Mesenchymal stem cell (in vitro differentiated cells and primary cell): ENCODE results near the gene GMNN.

ENCODE experiments used
- DNase-seq: peaks from one replicate; pipeline ENCODE4 v3.0.0-alpha.2; 2013
- H2AFZ ChIP-seq: one replicate; pipeline ENCODE4 v1.6.1; 2013; ENCODE audit warnings: low read depth, mild to moderate bottlenecking, control low read depth, inconsistent platforms, low read length, moderate library complexity
- H2AK5ac ChIP-seq: 2 replicates; pipeline ENCODE4 v1.6.1; 2013; ENCODE audit warnings: low read length, moderate library complexity, mild to moderate bottlenecking, inconsistent platforms; ENCODE audit not compliant: severe bottlenecking
- H2BK120ac ChIP-seq: one replicate; pipeline ENCODE4 v1.6.1; 2013; ENCODE audit warnings: low read depth, mild to moderate bottlenecking, inconsistent platforms, low read length, moderate library complexity
- H2BK12ac ChIP-seq, 2 experiments: one replicate each; pipeline ENCODE4 v1.6.1; 2013; ENCODE audit warnings: inconsistent platforms in 2 of 2, low read length in 2 of 2, mild to moderate bottlenecking in 2 of 2, moderate library complexity in 2 of 2, control low read depth in 1 of 2
- H2BK15ac ChIP-seq: one replicate; pipeline ENCODE4 v1.6.1; 2013; ENCODE audit warnings: mild to moderate bottlenecking, low read depth, inconsistent platforms; ENCODE audit not compliant: poor library complexity, severe bottlenecking
- H2BK5ac ChIP-seq: 2 replicates; pipeline ENCODE4 v1.6.1; 2013; ENCODE audit warnings: low read depth, mild to moderate bottlenecking, low read length, control low read depth, inconsistent platforms; ENCODE audit not compliant: poor library complexity, severe bottlenecking
- H3K14ac ChIP-seq, 2 experiments: one replicate each; pipeline ENCODE4 v1.6.1; 2013; ENCODE audit warnings: inconsistent platforms in 2 of 2, low read length in 2 of 2, control low read depth in 1 of 2, mild to moderate bottlenecking in 1 of 2, moderate library complexity in 1 of 2
- H3K18ac ChIP-seq, 2 experiments: one replicate each; pipeline ENCODE4 v1.6.1; 2013; ENCODE audit warnings: inconsistent platforms in 2 of 2, low read length in 2 of 2, control low read depth in 1 of 2, low read depth in 1 of 2, mild to moderate bottlenecking in 1 of 2
- H3K23ac ChIP-seq, 2 experiments: one replicate each; pipeline ENCODE4 v1.6.1; 2013; ENCODE audit warnings: inconsistent platforms in 2 of 2, low read length in 2 of 2, mild to moderate bottlenecking in 2 of 2, moderate library complexity in 2 of 2, control low read depth in 1 of 2
- H3K27ac ChIP-seq: 2 replicates; pipeline ENCODE4 v1.5.1; 2013; ENCODE audit warnings: mild to moderate bottlenecking, moderate library complexity, low read length, control low read depth, inconsistent platforms; ENCODE audit not compliant: poor library complexity, severe bottlenecking
- H3K27me3 ChIP-seq, 2 experiments: 2 replicates each; pipeline versions ENCODE4 v1.6.1 to v1.7.0; 2013; ENCODE audit warnings: low read length in 2 of 2, mild to moderate bottlenecking in 2 of 2, moderate library complexity in 2 of 2, control low read depth in 1 of 2, inconsistent platforms in 1 of 2; ENCODE audit not compliant: control insufficient read depth in 1 of 2, insufficient read depth in 1 of 2
- H3K36me3 ChIP-seq, 2 experiments: 2 replicates each; pipeline versions ENCODE4 v1.6.1 to v1.7.0; 2013; ENCODE audit warnings: low read length in 2 of 2, control low read depth in 1 of 2, inconsistent platforms in 1 of 2, low read depth in 1 of 2, mild to moderate bottlenecking in 1 of 2; ENCODE audit not compliant: insufficient read depth in 2 of 2, control insufficient read depth in 1 of 2
- H3K4ac ChIP-seq, 2 experiments: one replicate each; pipeline ENCODE4 v1.6.1; 2013; ENCODE audit warnings: inconsistent platforms in 2 of 2, low read length in 2 of 2, mild to moderate bottlenecking in 2 of 2, moderate library complexity in 2 of 2, control low read depth in 1 of 2, low read depth in 1 of 2
- H3K4me1 ChIP-seq: 2 replicates; pipeline ENCODE4 v1.6.1; 2013; ENCODE audit warnings: low read depth, low read length, control low read depth; ENCODE audit not compliant: control insufficient read depth, insufficient read depth
- H3K4me2 ChIP-seq: 2 replicates; pipeline ENCODE4 v1.6.1; 2013; ENCODE audit warnings: low read length, mild to moderate bottlenecking, inconsistent platforms; ENCODE audit not compliant: poor library complexity, severe bottlenecking
- H3K4me3 ChIP-seq, 2 experiments: 2 replicates each; pipeline versions ENCODE4 v1.5.1 to v1.7.0; 2013; ENCODE audit warnings: low read length in 2 of 2, mild to moderate bottlenecking in 2 of 2, control low read depth in 1 of 2, low read depth in 1 of 2; ENCODE audit not compliant: insufficient read depth in 1 of 2
- H3K79me1 ChIP-seq: replicated peaks from 2 replicates; pipeline ENCODE4 v1.6.1; 2013; ENCODE audit warnings: mild to moderate bottlenecking, control low read depth, low read length, inconsistent platforms; ENCODE audit not compliant: poor library complexity, severe bottlenecking
- H3K9ac ChIP-seq: 2 replicates; pipeline ENCODE4 v1.7.0; 2013; ENCODE audit warnings: mild to moderate bottlenecking, low read length, moderate library complexity
- H3K9me3 ChIP-seq: 2 replicates; pipeline ENCODE4 v1.7.0; 2013; ENCODE audit warnings: mild to moderate bottlenecking, low read length; ENCODE audit not compliant: control insufficient read depth
- H4K8ac ChIP-seq: one replicate; pipeline ENCODE4 v1.6.1; 2013; ENCODE audit warnings: inconsistent platforms, mild to moderate bottlenecking, low read length, moderate library complexity
- H4K91ac ChIP-seq: one replicate; pipeline ENCODE4 v1.6.1; 2013; ENCODE audit warnings: mild to moderate bottlenecking, low read length, inconsistent platforms
- WGBS: methylation state at CpG from one replicate; pipeline ENCODE4 v1.1.7; 2013; ENCODE audit warnings: mixed read lengths; 5-methylcytosine and 5-hydroxymethylcytosine counted together

Gene GMNN

DNA sequence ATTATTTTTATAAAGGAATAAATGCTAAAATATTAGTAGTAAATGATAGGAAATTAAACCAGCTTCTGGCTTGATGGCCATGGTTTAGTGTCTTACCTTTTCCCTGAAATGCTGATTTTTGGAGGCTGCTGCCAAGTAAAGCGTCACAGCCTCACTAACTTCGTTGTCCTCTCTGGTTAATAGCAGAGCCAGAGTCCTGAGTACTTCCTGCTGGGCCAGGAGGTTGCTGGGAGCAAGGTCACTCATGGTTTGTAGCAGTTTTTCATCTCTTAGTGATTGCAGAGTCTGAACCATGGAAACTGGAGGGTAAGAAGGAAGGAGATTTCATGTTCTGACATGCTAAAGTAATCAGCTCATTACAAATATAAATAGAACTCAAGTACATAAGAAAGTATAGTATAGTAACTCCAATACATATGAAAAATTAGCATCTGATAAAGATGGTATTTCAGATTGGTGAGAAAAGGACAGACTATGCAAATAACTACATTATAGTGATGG lies 50.4 kb downstream of the GMNN start:
- Histone ChIP-seq H3K4me3 (no peak overlapping the region), H2BK120ac (no peak overlapping the region), H4K91ac (no peak overlapping the region), H3K4ac (no peak overlapping the region), H3K4me2 (no peak overlapping the region), H2BK12ac (peak overlapping the region in 1 of 2 experiments; percentile 6), H3K23ac (no peak overlapping the region), H3K27ac (no peak overlapping the region), H3K18ac (no peak overlapping the region), H3K9ac (no peak overlapping the region), H3K79me1 (no peaks in the 10 kb centered on the region), H3K14ac (no peak overlapping the region), H2AK5ac (no peak overlapping the region), H3K9me3 (no peaks in the 10 kb centered on the region), H3K4me1 (peaks cover 6% of the 10 kb centered on the region), H4K8ac (no peak overlapping the region), H2AFZ (no peak overlapping the region), H2BK15ac (no peak overlapping the region), H3K36me3 (peaks cover 0 to 36% of the 10 kb centered on the region in 2 experiments), H3K27me3 (no peaks in the 10 kb centered on the region), H2BK5ac (no peak overlapping the region)
- WGBS, result 56% methylated on average over 2 of the region's 2 CpGs
- no peak for DNase-seq

DNA sequence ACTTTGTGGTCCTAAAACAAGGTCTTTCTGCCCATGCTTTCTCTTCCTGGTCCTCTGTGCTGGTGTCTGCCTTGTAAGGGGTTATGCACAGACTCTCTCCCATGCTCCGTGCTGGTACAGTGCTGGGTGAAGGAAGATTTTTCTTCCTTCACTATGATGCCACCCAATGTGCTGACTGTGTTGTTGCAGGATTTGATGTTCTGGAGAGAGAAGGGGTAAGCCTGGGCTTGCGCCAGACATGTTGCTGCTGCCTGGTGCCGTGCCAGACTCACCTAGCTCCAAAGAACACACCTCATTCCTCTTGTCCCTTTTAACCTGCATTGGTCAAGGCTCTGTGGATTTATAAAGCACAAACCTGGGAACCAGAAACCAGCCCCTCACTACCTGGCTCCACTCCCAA lies 52.4 kb downstream of the GMNN start:
- H3K27me3 ChIP-seq, result no peaks in the 10 kb centered on the region
- H4K8ac ChIP-seq, result peak overlapping the region; percentile 28
- H3K79me1 ChIP-seq, result no peaks in the 10 kb centered on the region
- H2AK5ac ChIP-seq, result no peak overlapping the region
- H3K36me3 ChIP-seq, result peaks cover 0 to 39% of the 10 kb centered on the region in 2 experiments
- no peak overlapping the region for H2BK12ac ChIP-seq
- no peak overlapping the region for H2AFZ ChIP-seq
- no peak overlapping the region for H2BK5ac ChIP-seq
- no peak overlapping the region for H3K27ac ChIP-seq
- H3K4me2 ChIP-seq, result no peak overlapping the region
- H4K91ac ChIP-seq, result peak overlapping the region; percentile 2
- H3K4me3 ChIP-seq, result no peak overlapping the region
- no peak for DNase-seq
- H3K9me3 ChIP-seq, result no peaks in the 10 kb centered on the region
- no peak overlapping the region for H3K14ac ChIP-seq
- H3K23ac ChIP-seq, result no peak overlapping the region
- H3K18ac ChIP-seq, result peak overlapping the region in 1 of 2 experiments; percentile 4
- 100% methylated on average over 2 of the region's 3 CpGs for WGBS
- no peak overlapping the region for H3K9ac ChIP-seq
- no peak overlapping the region for H2BK15ac ChIP-seq
- H2BK120ac ChIP-seq, result no peak overlapping the region
- H3K4ac ChIP-seq, result no peak overlapping the region
- peaks cover 6% of the 10 kb centered on the region for H3K4me1 ChIP-seq

DNA sequence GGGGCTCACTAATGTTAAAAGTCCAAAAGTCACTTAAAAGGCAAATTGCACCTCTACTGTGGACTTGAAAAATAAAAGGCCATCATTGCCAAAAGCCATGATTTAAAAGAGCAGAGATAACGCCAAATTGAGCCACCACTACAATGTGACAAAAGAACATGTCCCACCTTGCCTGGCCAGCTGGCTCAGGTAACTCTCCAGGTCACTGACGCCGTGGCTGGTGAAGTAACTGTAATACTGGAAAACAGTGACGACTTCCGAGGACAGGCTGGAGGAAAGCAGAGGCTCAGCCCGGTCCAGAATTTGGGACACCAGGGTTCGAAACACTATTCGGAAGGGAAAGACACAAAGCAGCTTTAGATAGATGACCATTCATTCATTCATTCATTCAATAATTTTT lies 53.2 kb downstream of the GMNN start:
- Histone ChIP-seq H3K27ac (no peak overlapping the region), H3K4me1 (peaks cover 6% of the 10 kb centered on the region), H3K18ac (no peak overlapping the region), H4K8ac (no peak overlapping the region), H2BK15ac (no peak overlapping the region), H2BK5ac (no peak overlapping the region), H2BK120ac (no peak overlapping the region), H3K4ac (no peak overlapping the region), H3K9ac (no peak overlapping the region), H3K14ac (no peak overlapping the region), H2AFZ (no peak overlapping the region), H2AK5ac (no peak overlapping the region), H3K23ac (no peak overlapping the region), H2BK12ac (no peak overlapping the region), H3K27me3 (no peaks in the 10 kb centered on the region), H3K9me3 (no peaks in the 10 kb centered on the region), H3K36me3 (peaks cover 0 to 41% of the 10 kb centered on the region in 2 experiments), H4K91ac (no peak overlapping the region), H3K79me1 (no peaks in the 10 kb centered on the region), H3K4me2 (no peak overlapping the region), H3K4me3 (no peak overlapping the region)
- 79% methylated on average over 6 of the region's 8 CpGs for WGBS
- no peak for DNase-seq

GRCh38 chr6:24829657-24830056 lies 54.9 kb downstream of the GMNN start:
- no peak overlapping the region for H3K18ac ChIP-seq
- H3K4me2 ChIP-seq, result no peak overlapping the region
- no peaks in the 10 kb centered on the region for H3K27me3 ChIP-seq
- H2BK120ac ChIP-seq, result no peak overlapping the region
- H2BK15ac ChIP-seq, result no peak overlapping the region
- H3K79me1 ChIP-seq, result no peaks in the 10 kb centered on the region
- DNase-seq, result no peak
- no peak overlapping the region for H3K4me3 ChIP-seq
- H3K4ac ChIP-seq, result no peak overlapping the region
- no peak overlapping the region for H2BK5ac ChIP-seq
- H2AK5ac ChIP-seq, result no peak overlapping the region
- H3K23ac ChIP-seq, result no peak overlapping the region
- H3K14ac ChIP-seq, result no peak overlapping the region
- no peak overlapping the region for H4K8ac ChIP-seq
- 100% methylated on average over 1 of the region's 3 CpGs for WGBS
- peaks cover 0 to 31% of the 10 kb centered on the region in 2 experiments for H3K36me3 ChIP-seq
- no peak overlapping the region for H4K91ac ChIP-seq
- no peak overlapping the region for H2AFZ ChIP-seq
- H2BK12ac ChIP-seq, result no peak overlapping the region
- H3K27ac ChIP-seq, result no peak overlapping the region
- peaks cover 6% of the 10 kb centered on the region for H3K4me1 ChIP-seq
- no peaks in the 10 kb centered on the region for H3K9me3 ChIP-seq
- H3K9ac ChIP-seq, result no peak overlapping the region
